ENCODE data around the gene XAGE3. TPM values are rescaled to one million over a fixed set of nuclear protein-coding genes. Genes with fewer than 3 reads are reported as not detected.
"Not testable (repeated sequence)": the region's sequence is repeated elsewhere in the genome, so short reads cannot be mapped to it uniquely, and the experiment has no call there.

Gene XAGE3
- total and polyA plus RNA-seq, 4 donors: not detected

DNA sequence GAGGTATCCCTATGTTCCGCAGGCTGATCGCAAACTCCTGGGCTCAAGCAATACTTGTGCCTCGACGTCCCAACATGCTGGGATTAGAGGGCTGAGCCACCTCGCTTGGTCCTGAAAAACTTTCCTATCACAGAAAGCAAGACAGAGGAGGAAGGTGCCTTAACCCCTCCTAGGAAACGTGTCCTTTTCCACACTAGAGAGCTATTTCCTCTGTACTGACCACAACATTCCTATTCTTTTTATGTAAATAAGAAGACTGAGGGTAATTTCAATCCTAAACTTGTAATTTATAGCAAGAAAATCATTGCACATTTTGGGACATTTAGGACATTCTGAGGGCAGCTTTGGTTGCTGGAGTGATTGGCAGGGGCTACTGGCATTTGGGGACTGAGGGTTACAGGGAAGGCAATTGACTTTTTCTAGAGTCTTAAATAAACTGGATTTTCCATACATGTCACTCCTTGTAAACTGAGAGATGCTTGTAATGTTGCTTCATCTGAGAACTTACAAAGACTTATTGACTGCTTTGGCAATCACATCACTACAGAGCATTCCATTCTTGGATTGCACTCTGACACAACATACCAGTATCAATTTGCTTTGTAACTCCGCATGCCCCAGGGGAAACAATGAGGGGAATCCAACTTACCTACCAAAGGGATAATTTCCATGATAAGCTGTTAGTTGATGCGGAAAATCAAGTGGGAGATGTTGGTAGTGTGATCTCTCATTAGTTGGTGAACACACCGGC lies 15.6 kb downstream of the XAGE3 start:
- Histone ChIP-seq H3K9me3 (ENCODE audit: control insufficient read depth, insufficient read depth, low read length) (no peaks in the 10 kb centered on the region), H3K36me3 (ENCODE audit: control insufficient read depth, insufficient read depth, low read length) (no peaks in the 10 kb centered on the region), H3K27me3 (ENCODE audit: control insufficient read depth, insufficient read depth, low read length) (peaks cover 20% of the 10 kb centered on the region), H3K4me1 (ENCODE audit: control insufficient read depth, insufficient read depth, low read length) (no peaks in the 10 kb centered on the region), H3K27ac (ENCODE audit: low read depth, low read length) (no peak overlapping the region), H3K4me3 (ENCODE audit: low read depth, low read length) (no peak overlapping the region)
- no peak for DNase-seq (ENCODE audit: low read depth in 4 of 6, low spot score in 6 of 6)
- 83% methylated on average over 4 of the region's 9 CpGs for WGBS (ENCODE audit: insufficient coverage)

DNA sequence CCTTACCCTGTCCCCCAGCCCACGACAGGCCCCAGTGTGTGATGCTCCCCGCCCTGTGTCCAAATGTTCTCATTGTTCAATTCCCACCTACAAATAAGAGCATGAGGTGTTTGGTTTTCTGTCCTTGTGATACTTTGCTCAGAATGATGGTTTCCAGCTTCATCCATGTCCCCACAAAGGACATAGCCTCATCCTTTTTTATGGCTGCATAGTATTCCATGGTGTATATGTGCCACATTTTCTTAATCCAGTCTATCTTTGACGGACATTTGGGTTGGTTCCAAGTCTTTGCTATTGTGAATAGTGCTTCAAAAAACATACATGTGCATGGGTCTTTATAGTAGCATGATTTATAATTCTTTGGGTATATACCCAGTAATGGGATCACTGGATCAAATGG lies 24.3 kb downstream of the XAGE3 start:
- H3K36me3 ChIP-seq (ENCODE audit: control insufficient read depth, insufficient read depth, low read length); H3K4me3 ChIP-seq (ENCODE audit: low read depth, low read length); H3K4me1 ChIP-seq (ENCODE audit: control insufficient read depth, insufficient read depth, low read length); H3K27me3 ChIP-seq (ENCODE audit: control insufficient read depth, insufficient read depth, low read length); H3K9me3 ChIP-seq (ENCODE audit: control insufficient read depth, insufficient read depth, low read length); H3K27ac ChIP-seq (ENCODE audit: low read depth, low read length); DNase-seq (ENCODE audit: low read depth in 4 of 6, low spot score in 6 of 6): not testable (repeated sequence)
- no CpG with 5 or more reads among the region's 3 CpGs for WGBS (ENCODE audit: insufficient coverage)

DNA sequence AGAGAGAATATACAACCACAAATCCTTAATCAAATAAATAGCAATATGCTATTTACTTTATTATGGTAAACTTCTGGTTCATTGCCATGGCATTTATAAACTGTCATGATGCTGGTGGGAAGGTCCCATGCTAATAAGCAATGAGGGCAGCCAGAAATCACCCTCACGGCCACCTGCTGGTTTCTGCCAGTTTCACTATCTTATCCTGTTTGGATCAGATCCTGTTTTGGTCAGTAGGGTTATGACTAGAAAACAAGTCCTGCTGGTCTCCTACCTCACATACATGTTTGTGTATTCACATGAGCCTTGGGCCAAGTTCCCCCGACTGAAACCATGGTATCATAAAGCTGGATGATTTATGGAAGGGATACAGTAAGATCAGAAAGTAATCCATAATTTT lies 28.7 kb downstream of the XAGE3 start:
- Histone ChIP-seq H3K27me3 (ENCODE audit: control insufficient read depth, insufficient read depth, low read length) (peaks cover 8% of the 10 kb centered on the region), H3K4me1 (ENCODE audit: control insufficient read depth, insufficient read depth, low read length) (no peaks in the 10 kb centered on the region), H3K27ac (ENCODE audit: low read depth, low read length) (no peak overlapping the region), H3K9me3 (ENCODE audit: control insufficient read depth, insufficient read depth, low read length) (no peaks in the 10 kb centered on the region), H3K36me3 (ENCODE audit: control insufficient read depth, insufficient read depth, low read length) (no peaks in the 10 kb centered on the region), H3K4me3 (ENCODE audit: low read depth, low read length) (no peak overlapping the region)
- no CpG with 5 or more reads among the region's 2 CpGs for WGBS (ENCODE audit: insufficient coverage)
- no peak for DNase-seq (ENCODE audit: low read depth in 4 of 6, low spot score in 6 of 6)

DNA sequence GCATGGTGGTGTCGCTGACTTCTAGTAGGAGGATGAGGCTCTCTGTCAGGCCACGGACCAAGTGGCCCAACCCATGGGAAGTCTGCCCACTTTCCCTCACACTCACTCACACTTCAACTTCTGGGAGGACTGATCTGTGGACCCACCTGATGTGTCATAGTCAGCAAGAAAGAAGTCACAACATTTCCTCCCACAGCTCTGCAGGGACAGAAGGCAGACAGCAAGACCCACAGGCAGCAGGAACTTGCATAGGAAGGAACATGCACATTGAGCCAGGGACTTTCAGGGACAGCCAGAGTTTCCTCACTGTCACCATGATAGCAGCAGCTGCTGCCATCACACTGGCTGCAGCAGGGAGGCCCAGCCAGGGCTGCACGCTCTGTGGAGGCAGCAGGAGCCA lies 37.3 kb downstream of the XAGE3 start:
- DNase-seq (ENCODE audit: low read depth in 4 of 6, low spot score in 6 of 6): no peak

DNA sequence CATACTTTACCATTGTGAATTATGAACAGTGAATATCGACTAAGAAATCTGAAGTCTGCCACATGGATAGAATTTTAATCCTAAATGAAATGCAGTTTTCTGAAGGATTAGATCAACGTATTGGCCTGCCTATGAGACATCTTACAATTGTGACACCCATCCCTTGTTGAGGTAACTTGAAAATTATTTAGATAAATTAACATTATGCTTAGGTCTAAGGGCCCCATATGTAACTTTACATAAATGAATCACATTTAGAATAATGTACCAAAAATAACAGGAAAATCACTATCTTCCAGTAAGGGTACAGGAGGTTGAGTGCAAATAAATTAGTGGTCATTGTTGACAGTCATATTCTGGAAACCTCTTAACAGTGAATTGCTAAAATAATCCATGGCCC lies 43.3 kb downstream of the XAGE3 start:
- Histone ChIP-seq H3K27ac (ENCODE audit: low read depth, low read length) (no peak overlapping the region), H3K36me3 (ENCODE audit: control insufficient read depth, insufficient read depth, low read length) (no peaks in the 10 kb centered on the region), H3K9me3 (ENCODE audit: control insufficient read depth, insufficient read depth, low read length) (no peaks in the 10 kb centered on the region), H3K27me3 (ENCODE audit: control insufficient read depth, insufficient read depth, low read length) (peaks cover 6% of the 10 kb centered on the region), H3K4me3 (ENCODE audit: low read depth, low read length) (no peak overlapping the region), H3K4me1 (ENCODE audit: control insufficient read depth, insufficient read depth, low read length) (no peaks in the 10 kb centered on the region)
- no CpG with 5 or more reads among the region's 2 CpGs for WGBS (ENCODE audit: insufficient coverage)
- no peak for DNase-seq (ENCODE audit: low read depth in 4 of 6, low spot score in 6 of 6)

More for the DNA sequence above, 37.3 kb downstream of the XAGE3 start:
- Histone ChIP-seq H3K4me3 (ENCODE audit: low read depth, low read length) (no peak overlapping the region), H3K9me3 (ENCODE audit: control insufficient read depth, insufficient read depth, low read length) (no peaks in the 10 kb centered on the region), H3K36me3 (ENCODE audit: control insufficient read depth, insufficient read depth, low read length) (no peaks in the 10 kb centered on the region), H3K27me3 (ENCODE audit: control insufficient read depth, insufficient read depth, low read length) (peaks cover 12% of the 10 kb centered on the region), H3K4me1 (ENCODE audit: control insufficient read depth, insufficient read depth, low read length) (no peaks in the 10 kb centered on the region), H3K27ac (ENCODE audit: low read depth, low read length) (no peak overlapping the region)
- WGBS (ENCODE audit: insufficient coverage): 47% methylated on average over 3 of the region's 3 CpGs

DNA sequence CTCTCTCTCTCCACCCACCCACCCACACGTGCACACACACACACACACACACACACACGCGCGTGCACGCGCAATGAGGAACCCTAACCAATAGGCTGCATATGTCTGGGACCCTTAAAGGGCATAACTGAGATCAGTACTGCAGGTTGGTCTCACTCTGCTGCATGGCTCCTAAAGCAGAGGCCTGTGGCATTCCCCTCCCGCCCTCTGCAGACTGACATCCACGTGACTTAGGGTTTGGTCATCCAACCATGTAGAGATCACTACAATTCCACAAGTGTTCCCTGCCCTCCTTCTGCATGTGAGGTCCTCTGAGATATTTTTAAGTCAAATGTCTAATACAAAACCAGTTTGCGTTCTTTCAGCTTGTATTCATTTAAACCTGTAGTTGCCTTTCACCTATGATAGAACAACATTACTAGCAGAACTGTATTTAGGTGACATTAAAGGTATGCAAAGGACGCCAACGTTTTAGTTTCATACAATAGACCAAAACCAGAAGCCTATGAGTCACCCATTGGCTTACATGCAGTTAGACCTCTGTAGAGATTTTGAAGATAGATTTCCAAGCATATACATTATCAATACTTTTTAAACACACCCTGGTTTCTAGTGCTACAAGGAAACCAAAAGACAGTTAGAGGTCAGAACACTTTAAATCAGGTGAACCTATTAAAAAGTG lies 46.7 kb downstream of the XAGE3 start:
- H3K27me3 ChIP-seq (ENCODE audit: control insufficient read depth, insufficient read depth, low read length): peaks cover 14% of the 10 kb centered on the region
- no peak overlapping the region for H3K4me3 ChIP-seq (ENCODE audit: low read depth, low read length)
- 77% methylated on average over 8 of the region's 11 CpGs for WGBS (ENCODE audit: insufficient coverage)
- H3K36me3 ChIP-seq (ENCODE audit: control insufficient read depth, insufficient read depth, low read length): no peaks in the 10 kb centered on the region
- no peaks in the 10 kb centered on the region for H3K9me3 ChIP-seq (ENCODE audit: control insufficient read depth, insufficient read depth, low read length)
- no peak overlapping the region for H3K27ac ChIP-seq (ENCODE audit: low read depth, low read length)
- no peak for DNase-seq (ENCODE audit: low read depth in 4 of 6, low spot score in 6 of 6)
- H3K4me1 ChIP-seq (ENCODE audit: control insufficient read depth, insufficient read depth, low read length): no peaks in the 10 kb centered on the region

DNA sequence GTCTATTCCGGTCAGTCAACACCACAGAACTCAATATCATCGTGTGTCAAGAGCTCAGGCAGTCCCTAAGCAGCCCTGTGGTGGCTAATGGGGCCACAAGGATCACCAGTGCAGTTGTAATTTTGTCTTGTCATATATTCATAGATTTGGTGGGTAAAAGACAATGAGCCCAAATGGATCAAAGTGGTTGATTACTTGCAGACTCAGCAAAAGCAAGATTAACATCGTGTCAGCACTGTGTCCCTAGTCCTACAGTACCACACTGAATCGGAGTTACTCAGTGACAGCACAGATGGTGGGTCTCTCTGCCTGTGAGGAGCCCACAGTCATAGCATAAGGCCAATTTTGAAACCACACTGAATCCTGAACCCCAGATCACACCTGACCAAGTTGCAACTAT lies 48.1 kb downstream of the XAGE3 start:
- Histone ChIP-seq H3K36me3 (ENCODE audit: control insufficient read depth, insufficient read depth, low read length) (no peaks in the 10 kb centered on the region), H3K27ac (ENCODE audit: low read depth, low read length) (no peak overlapping the region), H3K4me1 (ENCODE audit: control insufficient read depth, insufficient read depth, low read length) (no peaks in the 10 kb centered on the region), H3K4me3 (ENCODE audit: low read depth, low read length) (no peak overlapping the region), H3K27me3 (ENCODE audit: control insufficient read depth, insufficient read depth, low read length) (peaks cover 19% of the 10 kb centered on the region), H3K9me3 (ENCODE audit: control insufficient read depth, insufficient read depth, low read length) (no peaks in the 10 kb centered on the region)
- 77% methylated on average over 3 of the region's 4 CpGs for WGBS (ENCODE audit: insufficient coverage)
- no peak for DNase-seq (ENCODE audit: low read depth in 4 of 6, low spot score in 6 of 6)

Other genes starting within 250 kb of the XAGE3 start
- gene SSX7, start 213.2 kb downstream of the XAGE3 start, total RNA-seq: not detected
- not detected for gene SSX7, start 213.2 kb downstream of the XAGE3 start, polyA plus RNA-seq (ENCODE audit: insufficient read length in 2 of 2)
- gene SSX2, start 160.9 kb downstream of the XAGE3 start, total RNA-seq: not detected
- gene SSX2, start 160.9 kb downstream of the XAGE3 start, polyA plus RNA-seq (ENCODE audit: insufficient read length in 2 of 2): not detected
- gene SSX2B, start 116.8 kb downstream of the XAGE3 start, total RNA-seq: not detected
- gene SSX2B, start 116.8 kb downstream of the XAGE3 start, polyA plus RNA-seq (ENCODE audit: insufficient read length in 2 of 2): not detected
- gene SPANXN5, start 70.7 kb downstream of the XAGE3 start, total RNA-seq: not detected
- gene SPANXN5, start 70.7 kb downstream of the XAGE3 start, polyA plus RNA-seq (ENCODE audit: insufficient read length in 2 of 2): not detected
- not detected for gene XAGE5, start 56.8 kb downstream of the XAGE3 start, total RNA-seq
- not detected for gene XAGE5, start 56.8 kb downstream of the XAGE3 start, polyA plus RNA-seq (ENCODE audit: insufficient read length in 2 of 2)
- gene FAM156B, start 29.2 kb upstream of the XAGE3 start, total RNA-seq: 10 to 100 TPM; 20.7 to 27.2 TPM
- 10 to 100 TPM; 37.0 to 48.4 TPM for gene FAM156B, start 29.2 kb upstream of the XAGE3 start, polyA plus RNA-seq (ENCODE audit: insufficient read length in 2 of 2)
- 10 to 100 TPM; 15.7 to 33.3 TPM for gene FAM156A, start 90.4 kb upstream of the XAGE3 start, total RNA-seq
- gene FAM156A, start 90.4 kb upstream of the XAGE3 start, polyA plus RNA-seq (ENCODE audit: insufficient read length in 2 of 2): 10 to 100 TPM; 47.1 to 64.8 TPM
- gene GPR173, start 180.7 kb upstream of the XAGE3 start, total RNA-seq: 10 to 100 TPM; 12.5 to 14.0 TPM
- gene GPR173, start 180.7 kb upstream of the XAGE3 start, polyA plus RNA-seq (ENCODE audit: insufficient read length in 2 of 2): 10 to 100 TPM; 36.3 to 45.4 TPM
- gene TSPYL2, start 214.3 kb upstream of the XAGE3 start, total RNA-seq: 10 to 100 TPM; 32.2 to 32.4 TPM
- gene TSPYL2, start 214.3 kb upstream of the XAGE3 start, polyA plus RNA-seq (ENCODE audit: insufficient read length in 2 of 2): 10 to 100 TPM; 56.6 to 72.0 TPM
- 10 to 100 TPM; 18.6 to 32.8 TPM for gene KANTR, start 226.1 kb upstream of the XAGE3 start, total RNA-seq
- gene KANTR, start 226.1 kb upstream of the XAGE3 start, polyA plus RNA-seq (ENCODE audit: insufficient read length in 2 of 2): 10 to 100 TPM; 25.0 to 46.4 TPM

Measured in spinal cord (tissue), 10 donors.